CD4-positive, alpha-beta T cell treated with Interleukin-6 at 100 ng/mL for 8 hours (primary cell): ENCODE measurements around the gene MYH10.

ENCODE experiments used
- DNase-seq: peaks from one replicate; pipeline ENCODE4 v3.0.0-alpha.2; 2020; ENCODE audit warnings: mixed read lengths, low spot score

MYH10 gene

GRCh38 chr17:8649157-8650118 lies 18.9 kb upstream of the MYH10 start:
- no peak for DNase-seq

GRCh38 chr17:8647956-8648355 lies 17.4 kb upstream of the MYH10 start:
- DNase-seq, result no peak

- DNase-seq, result no peak
Measured at GRCh38 chr17:8647202-8647601, 16.7 kb upstream of the MYH10 start.

GRCh38 chr17:8644507-8644902 lies 14.0 kb upstream of the MYH10 start:
- no peak for DNase-seq

GRCh38 chr17:8643855-8644506 lies 13.5 kb upstream of the MYH10 start:
- DNase-seq, result no peak

- DNase-seq, result no peak
Measured at GRCh38 chr17:8639709-8640108, 9.2 kb upstream of the MYH10 start.

- DNase-seq, result no peak
Measured at GRCh38 chr17:8632061-8632460, 1.5 kb upstream of the MYH10 start.

- no peak for DNase-seq
Measured at GRCh38 chr17:8631554-8631877, 991 bp upstream of the MYH10 start.

GRCh38 chr17:8630802-8631553 lies 453 bp upstream of the MYH10 start:
- peak; percentile 86 for DNase-seq

- no peak for DNase-seq
Measured at GRCh38 chr17:8629371-8630226, 926 bp downstream of the MYH10 start.

- no peak for DNase-seq
Measured at GRCh38 chr17:8628609-8629169, 1.8 kb downstream of the MYH10 start.

GRCh38 chr17:8628172-8628571 lies 2.4 kb downstream of the MYH10 start:
- no peak for DNase-seq

- no peak for DNase-seq
Measured at GRCh38 chr17:8623591-8623990, 6.9 kb downstream of the MYH10 start.

- no peak for DNase-seq
Measured at GRCh38 chr17:8622191-8622590, 8.3 kb downstream of the MYH10 start.

- DNase-seq, result no peak
Measured at GRCh38 chr17:8621585-8621984, 8.9 kb downstream of the MYH10 start.

- DNase-seq, result no peak
Measured at GRCh38 chr17:8619294-8619693, 11.2 kb downstream of the MYH10 start.

- DNase-seq, result no peak
Measured at GRCh38 chr17:8618825-8619224, 11.7 kb downstream of the MYH10 start.

GRCh38 chr17:8614988-8615387 lies 15.5 kb downstream of the MYH10 start:
- no peak for DNase-seq

- no peak for DNase-seq
Measured at GRCh38 chr17:8611619-8612298, 18.8 kb downstream of the MYH10 start.

GRCh38 chr17:8611137-8611536 lies 19.4 kb downstream of the MYH10 start:
- no peak for DNase-seq

- no peak for DNase-seq
Measured at GRCh38 chr17:8610558-8610957, 20.0 kb downstream of the MYH10 start.
